ENCODE data around the gene GFOD2. TPM values are rescaled to one million over a fixed set of nuclear protein-coding genes. Genes with fewer than 3 reads are reported as not detected.

GFOD2 gene
- total and polyA plus RNA-seq, 2 of the 13 experiments (the other 11 are each of a cell fraction or from before 2014, with no cell fraction given): 11.1 to 17.2 TPM

DNA sequence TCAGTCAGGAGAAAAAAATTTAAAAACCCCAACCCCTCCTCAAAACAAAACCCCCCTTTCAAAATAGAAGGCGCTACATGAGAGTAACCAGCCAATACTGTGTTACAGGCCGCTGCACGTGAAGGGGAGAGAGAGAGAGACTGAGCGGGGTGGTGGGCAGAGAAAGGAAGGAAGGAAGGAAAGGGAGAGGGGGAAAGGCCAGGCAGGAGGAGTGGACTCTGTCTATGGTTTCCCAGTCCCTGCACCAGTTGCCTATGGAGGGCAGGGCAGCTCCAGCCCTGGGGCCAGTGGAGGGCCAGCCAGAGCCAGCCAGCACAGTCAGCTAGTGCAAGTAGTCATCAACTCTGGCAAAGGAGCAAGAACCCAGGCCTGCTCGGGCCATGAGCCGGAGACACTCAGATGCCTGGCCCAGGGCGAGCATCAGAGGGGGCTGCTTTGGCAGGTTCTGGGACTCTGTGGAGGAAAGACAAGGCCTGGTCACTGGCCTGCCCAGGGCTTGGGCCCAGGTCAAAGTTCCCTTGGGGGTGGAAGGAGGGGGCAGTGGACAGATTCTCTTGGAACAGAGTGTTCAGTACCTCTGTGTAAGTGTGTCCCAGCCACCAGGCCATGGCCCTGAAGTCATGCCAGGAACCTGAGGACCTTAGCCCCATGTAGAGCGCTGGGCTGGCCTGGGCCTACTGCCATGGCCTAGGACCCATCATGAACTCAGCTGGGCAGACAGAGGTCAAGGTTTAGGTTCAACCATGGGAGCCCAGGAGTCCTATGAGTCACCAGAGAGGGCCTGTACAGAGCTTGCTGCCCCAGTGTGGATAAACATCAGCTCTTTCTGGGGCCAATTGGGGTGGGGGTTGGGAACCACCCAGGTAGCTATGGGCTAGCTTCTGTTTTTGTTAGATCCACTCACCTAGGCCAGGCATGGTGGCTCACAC, 7.3 kb upstream of the GFOD2 start (continued):
- TF ChIP-seq, protein P1, sequence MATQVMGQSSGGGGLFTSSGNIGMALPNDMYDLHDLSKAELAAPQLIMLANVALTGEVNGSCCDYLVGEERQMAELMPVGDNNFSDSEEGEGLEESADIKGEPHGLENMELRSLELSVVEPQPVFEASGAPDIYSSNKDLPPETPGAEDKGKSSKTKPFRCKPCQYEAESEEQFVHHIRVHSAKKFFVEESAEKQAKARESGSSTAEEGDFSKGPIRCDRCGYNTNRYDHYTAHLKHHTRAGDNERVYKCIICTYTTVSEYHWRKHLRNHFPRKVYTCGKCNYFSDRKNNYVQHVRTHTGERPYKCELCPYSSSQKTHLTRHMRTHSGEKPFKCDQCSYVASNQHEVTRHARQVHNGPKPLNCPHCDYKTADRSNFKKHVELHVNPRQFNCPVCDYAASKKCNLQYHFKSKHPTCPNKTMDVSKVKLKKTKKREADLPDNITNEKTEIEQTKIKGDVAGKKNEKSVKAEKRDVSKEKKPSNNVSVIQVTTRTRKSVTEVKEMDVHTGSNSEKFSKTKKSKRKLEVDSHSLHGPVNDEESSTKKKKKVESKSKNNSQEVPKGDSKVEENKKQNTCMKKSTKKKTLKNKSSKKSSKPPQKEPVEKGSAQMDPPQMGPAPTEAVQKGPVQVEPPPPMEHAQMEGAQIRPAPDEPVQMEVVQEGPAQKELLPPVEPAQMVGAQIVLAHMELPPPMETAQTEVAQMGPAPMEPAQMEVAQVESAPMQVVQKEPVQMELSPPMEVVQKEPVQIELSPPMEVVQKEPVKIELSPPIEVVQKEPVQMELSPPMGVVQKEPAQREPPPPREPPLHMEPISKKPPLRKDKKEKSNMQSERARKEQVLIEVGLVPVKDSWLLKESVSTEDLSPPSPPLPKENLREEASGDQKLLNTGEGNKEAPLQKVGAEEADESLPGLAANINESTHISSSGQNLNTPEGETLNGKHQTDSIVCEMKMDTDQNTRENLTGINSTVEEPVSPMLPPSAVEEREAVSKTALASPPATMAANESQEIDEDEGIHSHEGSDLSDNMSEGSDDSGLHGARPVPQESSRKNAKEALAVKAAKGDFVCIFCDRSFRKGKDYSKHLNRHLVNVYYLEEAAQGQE (IDR thresholded peaks at IDR 0.05; ENCODE audit: borderline replicate concordance in 1 of 2, low read depth in 1 of 2, low read length in 2 of 2): no peak
- peak; percentile 84; the same call in 1 of the 2 replicates for TF ChIP-seq ZNF614 (CRISPR knock-in tag; IDR thresholded peaks at IDR 0.05; ENCODE audit: borderline replicate concordance)
- TF ChIP-seq SSRP1 (CRISPR knock-in tag; IDR thresholded peaks at IDR 0.05): no peak
- no peak for TF ChIP-seq CREB1 (IDR thresholded peaks at IDR 0.05)
- TF ChIP-seq CREB1 (CRISPR knock-in tag; IDR thresholded peaks at IDR 0.05): no peak
- TF ChIP-seq ZNF784 (CRISPR knock-in tag; IDR thresholded peaks at IDR 0.05; ENCODE audit: borderline replicate concordance): 0 out of 2 replicates have a peak, but pooled peaks have one; percentile 47
- peak; percentile 72; the same call in 1 of the 2 replicates for TF ChIP-seq MTERF4 (CRISPR knock-in tag; IDR thresholded peaks at IDR 0.05)
- TF ChIP-seq ATF4 (CRISPR knock-in tag; IDR thresholded peaks at IDR 0.05): no peak
- TF ChIP-seq ZNF260 (CRISPR knock-in tag; IDR thresholded peaks at IDR 0.05; ENCODE audit: borderline replicate concordance, low read depth): no peak
- no peak for TF ChIP-seq FOXJ3 (CRISPR knock-in tag; IDR thresholded peaks at IDR 0.05; ENCODE audit: borderline replicate concordance)
- TF ChIP-seq BCL6 (CRISPR knock-in tag; IDR thresholded peaks at IDR 0.05): peak; percentile 10; the same call in 1 of the 2 replicates
- TF ChIP-seq PAWR (CRISPR knock-in tag; IDR thresholded peaks at IDR 0.05; ENCODE audit: borderline replicate concordance): no peak
- TF ChIP-seq, protein P2, sequence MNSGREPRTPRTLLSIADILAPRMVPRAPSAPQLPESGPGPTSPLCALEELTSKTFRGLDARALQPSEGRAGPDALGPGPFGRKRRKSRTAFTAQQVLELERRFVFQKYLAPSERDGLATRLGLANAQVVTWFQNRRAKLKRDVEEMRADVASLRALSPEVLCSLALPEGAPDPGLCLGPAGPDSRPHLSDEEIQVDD (CRISPR knock-in tag; IDR thresholded peaks at IDR 0.05; ENCODE audit: borderline replicate concordance): no peak
- TF ChIP-seq ZNF788 (CRISPR knock-in tag; IDR thresholded peaks at IDR 0.05; ENCODE audit: borderline replicate concordance): no peak; the same call in 1 of the 2 replicates
- TF ChIP-seq MLXIP (CRISPR knock-in tag; IDR thresholded peaks at IDR 0.05; ENCODE audit: borderline replicate concordance): no peak
- no peak for TF ChIP-seq CBX2 (IDR thresholded peaks at IDR 0.05; ENCODE audit: low read depth, low read length)
- TF ChIP-seq CBX2 (CRISPR knock-in tag; IDR thresholded peaks at IDR 0.05; ENCODE audit: low read depth): no peak
